Esophagus squamous epithelium (tissue), 5 donors: ENCODE results near the gene EFHC1. TPM values are rescaled to one million over a fixed set of nuclear protein-coding genes. Genes with fewer than 3 reads are reported as not detected.
A peak's percentile ranks its signal among the peaks of the same experiment; 100 is the strongest.

Experiments
- DNase-seq: peaks from one replicate; lab custom pipeline; 2025; lab: John Stamatoyannopoulos, UW
- H3K27ac ChIP-seq, 4 donors: fragments of 200-600 bp; sonication (generic); one replicate each; pipeline ENCODE4 v1.5.1; 2016 to 2019; ENCODE audit warnings: mild to moderate bottlenecking in 1 of 4
- H3K27me3 ChIP-seq, 4 donors: fragments of 200-600 bp; sonication (generic); 1 replicate in 3 of 4; 2 replicates in 1 of 4; pipeline versions ENCODE4 v1.5.1 to v1.6.0; 2017 to 2021; ENCODE audit warnings: antibody characterized with exemption in 1 of 4
- H3K36me3 ChIP-seq, 3 donors: fragments of 200-600 bp; sonication (generic); one replicate each; pipeline ENCODE4 v1.5.1; 2016 to 2019
- H3K4me1 ChIP-seq, 3 donors: fragments of 200-600 bp; sonication (generic); one replicate each; pipeline ENCODE4 v1.5.1; 2017 to 2019
- H3K4me3 ChIP-seq, 4 donors: fragments of 200-600 bp; sonication (generic); 1 replicate in 3 of 4; 2 replicates in 1 of 4; pipeline ENCODE4 v1.5.1; 2016 to 2019; ENCODE audit warnings: mild to moderate bottlenecking in 2 of 4, moderate library complexity in 1 of 4
- H3K9me3 ChIP-seq, 3 donors: fragments of 200-600 bp; sonication (generic); one replicate each; pipeline ENCODE4 v1.5.1; 2016 to 2019
- POLR2A ChIP-seq, 4 donors: fragments of 450-650 bp; IDR thresholded peaks; one replicate each; pipeline ENCODE4 v1.6.1; 2017; ENCODE audit warnings: antibody characterized with exemption in 4 of 4, mild to moderate bottlenecking in 4 of 4, moderate library complexity in 3 of 4
- WGBS, 2 donors: methylation state at CpG; one replicate each; pipeline ENCODE4 v1.1.5; 2018; 5-methylcytosine and 5-hydroxymethylcytosine counted together
- intact Hi-C: fragments of 100-400 bp; cut with DNase I; formaldehyde crosslinking; loops from one replicate; pipeline ENCODE4 v1.15.0; 2022
- total RNA-seq, 4 donors: library from RNA; depleted of rRNA; stranded (reverse); fragments of >200 nt; gene quantifications; one replicate each; pipeline ENCODE4 v1.1.0, GENCODE V29; 2016
- TF ChIP-seq, protein P1 (sequence below), 6 experiments: fragments of 450-650 bp in 4 of 6; fragments of 200-600 bp in 2 of 6; sonication (generic) in 2 of 6; IDR thresholded peaks; one replicate each; pipeline ENCODE4 v1.5.1; 2016 to 2019; ENCODE audit warnings: antibody characterized with exemption in 6 of 6, mild to moderate bottlenecking in 4 of 6, moderate library complexity in 4 of 6
- donor health status: DM: yes; HTN: yes; CAD: no.

Gene EFHC1
- total RNA-seq, 4 donors from 2014 or later = 4.0 to 17.5 (median 9.9) TPM

DNA sequence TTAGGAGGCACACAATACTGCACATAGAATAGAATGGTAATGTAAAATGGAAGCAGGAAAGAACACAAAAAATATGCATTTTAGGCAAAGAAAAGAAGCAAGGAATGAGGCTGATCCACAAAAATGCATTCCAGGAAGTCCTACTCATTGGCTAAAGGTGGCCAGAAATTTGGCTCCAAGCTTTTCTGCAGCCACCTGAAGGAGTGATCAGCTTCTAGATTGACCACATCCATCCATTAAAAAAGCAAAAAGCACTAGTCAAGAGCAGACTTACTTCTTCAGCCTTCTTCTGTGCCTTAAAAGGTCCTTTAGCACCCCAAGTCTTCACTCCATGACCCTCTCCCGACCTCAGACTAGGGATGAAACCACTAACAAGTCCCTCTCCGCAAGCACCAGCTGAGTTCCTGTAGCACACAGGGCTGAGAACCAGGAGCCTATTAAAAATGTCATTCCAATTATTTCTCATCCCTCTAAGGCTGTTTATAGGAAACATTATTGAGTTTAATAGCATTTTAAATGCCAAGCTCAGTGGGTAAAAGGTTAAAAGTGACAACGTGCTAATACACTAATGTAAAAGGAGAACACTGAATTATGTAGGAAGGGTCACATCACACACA is 120.3 kb downstream of the EFHC1 start:
- Histone ChIP-seq H3K4me1 (peaks cover 0 to 73% (median 41%) of the 10 kb centered on the region in 3 donors), H3K36me3 (peaks cover 0 to 4% (median 0%) of the 10 kb centered on the region in 3 donors), H3K4me3 (no peak overlapping the region), H3K27ac (peak overlapping the region in 2 of 4 donors; percentile 1 to 31), H3K9me3 (no peaks in the 10 kb centered on the region), H3K27me3 (no peaks in the 10 kb centered on the region)
- TF ChIP-seq, protein P1, sequence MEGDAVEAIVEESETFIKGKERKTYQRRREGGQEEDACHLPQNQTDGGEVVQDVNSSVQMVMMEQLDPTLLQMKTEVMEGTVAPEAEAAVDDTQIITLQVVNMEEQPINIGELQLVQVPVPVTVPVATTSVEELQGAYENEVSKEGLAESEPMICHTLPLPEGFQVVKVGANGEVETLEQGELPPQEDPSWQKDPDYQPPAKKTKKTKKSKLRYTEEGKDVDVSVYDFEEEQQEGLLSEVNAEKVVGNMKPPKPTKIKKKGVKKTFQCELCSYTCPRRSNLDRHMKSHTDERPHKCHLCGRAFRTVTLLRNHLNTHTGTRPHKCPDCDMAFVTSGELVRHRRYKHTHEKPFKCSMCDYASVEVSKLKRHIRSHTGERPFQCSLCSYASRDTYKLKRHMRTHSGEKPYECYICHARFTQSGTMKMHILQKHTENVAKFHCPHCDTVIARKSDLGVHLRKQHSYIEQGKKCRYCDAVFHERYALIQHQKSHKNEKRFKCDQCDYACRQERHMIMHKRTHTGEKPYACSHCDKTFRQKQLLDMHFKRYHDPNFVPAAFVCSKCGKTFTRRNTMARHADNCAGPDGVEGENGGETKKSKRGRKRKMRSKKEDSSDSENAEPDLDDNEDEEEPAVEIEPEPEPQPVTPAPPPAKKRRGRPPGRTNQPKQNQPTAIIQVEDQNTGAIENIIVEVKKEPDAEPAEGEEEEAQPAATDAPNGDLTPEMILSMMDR (IDR thresholded peaks at IDR 0.05) = no peak
- TF ChIP-seq POLR2A (IDR thresholded peaks at IDR 0.05) = no peak
- intact Hi-C loops = no loop called here
- 74 to 76% methylated on average over 3 of the region's 3 CpGs for WGBS, 2 donors
- no peak for DNase-seq

DNA sequence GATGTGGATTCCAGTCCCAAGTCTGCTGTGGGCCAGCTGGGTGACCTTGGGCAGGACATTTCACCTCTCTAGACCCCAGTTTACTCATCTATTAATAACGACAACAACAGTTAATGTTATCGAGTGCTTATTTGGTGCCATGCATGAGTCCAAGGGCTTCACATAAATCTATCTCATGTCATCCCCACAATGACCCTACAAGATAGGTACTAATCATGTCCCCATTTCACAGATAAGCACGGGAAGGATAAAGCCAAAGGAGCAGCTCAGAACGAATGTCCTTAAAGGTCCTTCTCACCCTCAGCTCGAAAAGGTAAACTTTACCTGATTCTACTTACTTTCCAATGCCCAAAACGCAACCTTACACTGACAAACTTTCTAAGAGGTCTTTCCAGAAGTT is 121.0 kb downstream of the EFHC1 start:
- DNase-seq = no peak
- Histone ChIP-seq H3K4me3 (no peak overlapping the region), H3K36me3 (no peaks in the 10 kb centered on the region), H3K4me1 (peaks cover 0 to 80% (median 43%) of the 10 kb centered on the region in 3 donors), H3K9me3 (no peaks in the 10 kb centered on the region), H3K27me3 (no peaks in the 10 kb centered on the region), H3K27ac (no peak overlapping the region)
- no peak for TF ChIP-seq POLR2A (IDR thresholded peaks at IDR 0.05)
- TF ChIP-seq, protein P1 (IDR thresholded peaks at IDR 0.05) = no peak
- 91 to 97% methylated on average over 6 of the region's 6 CpGs for WGBS, 2 donors
- intact Hi-C loops = no loop called here

DNA sequence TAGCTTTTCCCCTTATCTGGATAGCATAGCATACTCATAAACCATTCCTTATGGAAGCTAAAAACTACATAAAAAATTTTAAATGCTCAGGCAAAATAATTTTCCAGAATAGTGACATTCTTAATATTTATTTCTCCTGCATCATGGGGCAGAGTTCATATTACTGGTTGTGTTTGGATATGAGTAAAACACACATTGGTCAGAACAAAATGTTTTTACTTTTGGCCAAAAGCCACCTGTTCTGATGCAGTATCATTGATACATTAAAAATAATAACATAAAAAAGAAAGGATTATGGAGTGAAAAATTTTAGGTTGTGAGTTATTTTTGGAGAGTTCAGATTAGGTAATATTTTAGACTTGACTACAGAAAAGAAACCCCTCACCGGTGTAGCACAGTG is 123.1 kb downstream of the EFHC1 start:
- intact Hi-C loops = no loop called here
- no peak for DNase-seq
- peak overlapping the region in 2 of 4 donors; percentile 56 to 62 for H3K27ac ChIP-seq
- WGBS, 2 donors = 56 to 65% methylated on average over 1 of the region's 1 CpG
- H3K4me1 ChIP-seq = peaks cover 0 to 80% (median 30%) of the 10 kb centered on the region in 3 donors
- no peaks in the 10 kb centered on the region for H3K27me3 ChIP-seq
- no peak overlapping the region for H3K4me3 ChIP-seq
- no peaks in the 10 kb centered on the region for H3K9me3 ChIP-seq
- no peaks in the 10 kb centered on the region for H3K36me3 ChIP-seq
- TF ChIP-seq, protein P1 (IDR thresholded peaks at IDR 0.05) = no peak
- TF ChIP-seq POLR2A (IDR thresholded peaks at IDR 0.05) = no peak

DNA sequence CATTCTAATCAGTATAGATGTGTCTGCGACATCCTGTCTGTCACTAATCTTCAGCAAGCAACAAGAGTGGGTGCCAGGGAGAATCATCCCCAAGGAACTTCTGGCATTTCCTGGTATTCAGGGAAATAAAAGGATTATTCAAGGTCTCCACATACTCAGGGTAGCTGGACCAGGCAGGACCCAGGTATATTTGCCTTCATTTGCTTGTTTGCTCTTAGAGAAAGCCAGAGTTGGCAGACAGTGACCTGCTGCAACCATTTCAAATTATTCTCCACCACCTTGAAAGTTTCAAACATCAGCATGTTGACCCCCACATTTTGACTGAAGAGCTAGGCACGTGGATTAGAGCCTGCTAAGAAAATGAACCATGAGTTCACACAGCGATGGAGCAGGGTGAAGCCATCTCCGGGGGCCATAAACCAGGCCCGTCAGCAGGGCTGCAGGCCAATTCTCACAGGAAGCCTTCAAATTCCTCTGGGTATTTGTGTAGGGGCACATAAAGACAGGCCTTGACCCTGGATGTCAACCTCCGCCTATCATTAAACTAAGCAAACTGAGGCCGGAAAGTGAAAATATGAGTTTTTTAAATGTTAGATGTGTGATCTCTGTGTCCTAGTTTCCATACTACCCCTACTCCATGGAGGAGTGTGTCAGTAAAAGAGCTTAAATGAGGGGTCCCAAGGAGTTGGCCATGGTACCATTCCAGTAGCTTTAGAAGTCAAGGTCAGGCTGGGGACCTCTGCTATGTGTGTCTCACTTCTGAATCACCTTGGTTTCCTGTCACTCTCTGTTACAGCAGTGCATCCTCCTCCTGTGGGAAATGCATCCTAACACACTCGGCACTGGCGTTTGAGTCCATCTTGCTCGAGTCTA is 123.8 kb downstream of the EFHC1 start:
- intact Hi-C loops = no loop called here

More for the DNA sequence above, 123.8 kb downstream of the EFHC1 start:
- DNase-seq = no peak
- no peaks in the 10 kb centered on the region for H3K9me3 ChIP-seq
- TF ChIP-seq POLR2A (IDR thresholded peaks at IDR 0.05) = no peak
- TF ChIP-seq, protein P1 (IDR thresholded peaks at IDR 0.05) = no peak
- no peaks in the 10 kb centered on the region for H3K36me3 ChIP-seq
- H3K27me3 ChIP-seq = no peaks in the 10 kb centered on the region
- peak overlapping the region in 2 of 4 donors; percentile 56 to 62 for H3K27ac ChIP-seq
- no peak overlapping the region for H3K4me3 ChIP-seq
- H3K4me1 ChIP-seq = peaks cover 0 to 78% (median 26%) of the 10 kb centered on the region in 3 donors
- WGBS, 2 donors = 80 to 81% methylated on average over 6 to 9 of the region's 10 CpGs
